Hematopoietic multipotent progenitor cell treated with erythropoietin and hydrocortisone succinate and interleukin-3 and kit ligand, for 8 days (in vitro differentiated cells): ENCODE measurements around the gene NAALADL2.
"Not testable (repeated sequence)": the region's sequence is repeated elsewhere in the genome, so short reads cannot be mapped to it uniquely, and the experiment has no call there.

Experiments used
- DNase-seq: peaks from one replicate; pipeline ENCODE4 v3.0.0-alpha.2; 2015

Gene NAALADL2

DNA sequence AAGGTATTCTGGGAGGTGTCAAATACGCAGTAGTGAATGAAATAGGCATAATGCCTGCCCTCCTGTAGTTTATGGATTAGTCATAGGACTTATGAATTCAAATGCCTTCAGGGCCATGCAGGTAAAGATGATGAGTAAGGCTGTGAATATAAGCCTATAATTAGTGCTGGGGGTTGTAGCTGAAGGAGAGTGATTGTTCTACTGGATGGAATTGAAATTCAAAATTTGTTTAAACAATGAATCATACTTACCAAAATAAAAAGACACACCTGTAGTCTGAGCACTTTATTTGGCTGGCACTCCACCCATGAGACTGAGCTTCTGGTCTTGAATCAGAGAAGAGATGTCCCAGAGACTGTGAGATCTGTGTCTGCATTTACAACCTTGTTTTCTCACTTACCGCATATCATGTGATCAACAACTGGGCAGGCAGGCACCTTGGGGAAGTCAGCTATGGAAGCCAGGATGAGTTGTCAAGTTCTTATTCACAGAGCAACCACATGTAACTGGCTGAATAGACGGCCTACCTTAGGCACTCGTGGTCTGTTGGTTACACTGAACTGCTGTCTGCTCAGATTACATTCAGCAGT is 291.8 kb downstream of the NAALADL2 start:
- no peak for DNase-seq

DNA sequence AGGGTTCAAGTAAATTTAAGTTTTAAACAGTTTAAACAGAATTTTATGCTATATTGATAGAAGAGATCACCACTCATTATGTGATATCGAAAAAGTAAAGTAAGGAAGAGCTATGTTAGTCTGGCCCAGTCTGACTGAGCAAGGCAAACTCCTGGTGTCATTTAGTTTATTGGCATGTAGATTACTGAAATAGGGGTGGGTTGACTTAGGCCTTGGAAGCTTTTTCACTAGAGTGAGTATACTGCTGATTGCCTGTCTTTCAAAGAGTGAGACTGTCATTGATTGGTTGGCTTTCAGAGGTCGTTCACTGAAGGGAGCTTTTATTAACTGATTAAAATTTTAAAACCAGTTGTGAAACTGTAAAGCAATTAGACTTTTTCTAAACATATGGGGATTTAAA is 294.5 kb downstream of the NAALADL2 start:
- DNase-seq = no peak

DNA sequence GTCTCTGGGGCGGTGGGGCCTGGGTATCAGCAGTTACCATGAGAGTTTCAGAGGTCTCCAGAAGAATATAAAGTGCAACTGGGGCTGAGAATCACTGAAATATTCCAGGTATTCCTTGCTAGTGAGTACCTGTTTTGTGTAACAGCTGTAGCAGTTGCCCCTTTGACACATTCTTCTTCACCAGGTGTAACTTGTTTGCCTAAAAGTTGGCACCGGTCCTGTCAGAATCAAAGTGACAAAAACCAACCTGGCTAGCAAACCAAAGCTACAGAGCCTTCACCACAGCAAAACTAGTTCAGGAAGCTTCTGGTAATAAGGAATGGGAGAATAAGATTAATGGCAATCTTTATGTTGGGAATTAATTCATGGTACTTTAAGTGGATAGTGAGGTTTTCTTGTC is 296.0 kb downstream of the NAALADL2 start:
- DNase-seq = no peak

DNA sequence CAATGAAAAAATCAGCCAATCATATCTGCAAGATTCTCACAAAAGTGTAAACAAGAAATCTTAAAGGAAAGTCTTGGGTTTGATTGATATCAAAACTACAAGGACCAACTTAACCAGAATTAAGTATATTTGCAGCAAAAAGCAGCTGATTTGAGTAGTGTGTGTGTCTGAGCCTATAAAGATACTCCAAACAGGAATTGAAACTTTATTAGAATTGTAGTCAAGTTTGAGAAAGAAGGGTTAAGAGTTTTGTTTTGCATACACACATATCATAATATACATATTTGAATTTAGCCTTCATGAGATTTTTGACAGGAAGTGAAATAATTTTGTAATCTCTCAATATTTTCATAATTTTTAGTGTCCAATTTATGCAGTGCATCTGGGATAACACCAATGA is 300.1 kb downstream of the NAALADL2 start:
- DNase-seq = no peak

DNA sequence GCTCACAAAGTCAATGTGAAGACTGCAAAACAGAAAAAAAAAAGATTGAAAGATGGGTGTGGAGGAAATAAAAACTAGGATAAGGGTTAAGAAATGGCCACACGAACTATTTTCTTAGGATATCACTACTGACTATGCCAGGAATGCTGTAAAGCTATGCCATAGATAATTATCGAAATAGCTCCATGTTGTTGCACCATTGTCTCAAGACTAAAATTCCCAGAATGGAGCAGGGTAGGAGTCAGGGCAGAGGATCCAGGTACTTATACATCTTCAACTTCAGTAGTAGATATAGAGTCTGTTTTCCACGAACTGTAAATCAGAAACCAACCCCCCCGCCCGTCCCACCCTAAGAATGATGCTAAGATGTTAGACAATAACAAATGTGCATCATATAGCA is 302.2 kb downstream of the NAALADL2 start:
- DNase-seq = no peak

DNA sequence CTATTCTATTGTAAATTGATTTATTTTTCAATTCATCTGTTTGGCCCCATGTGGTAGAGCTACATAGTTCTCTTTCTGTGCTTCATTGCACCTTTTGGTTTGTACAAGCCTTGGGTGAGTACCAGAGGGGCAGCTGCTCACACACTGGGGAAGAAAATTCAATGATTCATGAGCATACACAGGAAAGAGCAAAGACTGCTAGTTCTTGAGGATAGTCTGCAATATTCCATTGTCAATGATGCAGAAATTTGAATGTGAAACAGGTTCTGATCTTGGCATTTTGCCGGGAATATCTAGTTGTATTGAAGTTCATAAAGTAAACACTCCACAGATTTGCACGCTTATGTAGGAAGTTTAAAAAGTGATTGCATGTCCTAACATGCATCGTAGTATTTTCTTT is 304.6 kb downstream of the NAALADL2 start:
- no peak for DNase-seq

DNA sequence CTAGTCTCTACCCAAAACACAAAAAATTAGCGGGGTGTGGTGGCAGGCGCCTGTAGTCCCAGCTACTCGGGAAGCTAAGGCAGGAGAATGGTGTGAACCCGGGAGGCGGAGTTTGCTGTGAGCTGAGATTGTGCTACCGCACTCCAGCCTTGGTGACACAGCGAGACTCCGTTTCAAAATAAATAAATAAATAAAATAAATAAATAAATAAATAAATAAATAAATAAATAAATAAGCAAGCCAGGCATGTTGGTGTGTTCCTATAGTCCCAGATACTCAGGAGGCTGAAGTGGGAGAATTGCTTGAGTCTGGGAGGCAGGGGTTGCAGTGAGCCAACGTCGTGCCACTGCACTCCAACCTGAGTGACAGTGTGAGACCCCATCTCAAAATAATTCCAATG is 314.0 kb downstream of the NAALADL2 start:
- not testable (repeated sequence) for DNase-seq

DNA sequence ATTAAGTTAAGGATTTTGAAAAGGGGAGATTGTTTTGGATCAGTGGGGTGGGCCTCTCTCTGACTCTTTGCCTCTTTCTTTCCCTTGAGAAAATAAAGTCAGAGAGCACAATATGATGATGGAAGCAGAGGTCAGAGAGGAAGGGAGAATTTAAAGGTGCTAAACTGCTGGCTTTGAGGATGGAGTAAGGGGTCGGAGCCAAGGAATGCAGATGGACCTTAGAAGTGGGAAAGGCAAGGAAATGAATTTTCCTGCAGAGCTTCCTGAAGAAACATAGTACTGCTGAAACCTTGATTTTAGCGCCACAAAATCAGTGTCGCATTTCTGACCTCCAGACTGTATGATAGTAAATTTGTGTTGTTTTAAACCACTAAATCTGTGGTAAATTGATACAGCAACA is 317.4 kb downstream of the NAALADL2 start:
- DNase-seq = no peak

DNA sequence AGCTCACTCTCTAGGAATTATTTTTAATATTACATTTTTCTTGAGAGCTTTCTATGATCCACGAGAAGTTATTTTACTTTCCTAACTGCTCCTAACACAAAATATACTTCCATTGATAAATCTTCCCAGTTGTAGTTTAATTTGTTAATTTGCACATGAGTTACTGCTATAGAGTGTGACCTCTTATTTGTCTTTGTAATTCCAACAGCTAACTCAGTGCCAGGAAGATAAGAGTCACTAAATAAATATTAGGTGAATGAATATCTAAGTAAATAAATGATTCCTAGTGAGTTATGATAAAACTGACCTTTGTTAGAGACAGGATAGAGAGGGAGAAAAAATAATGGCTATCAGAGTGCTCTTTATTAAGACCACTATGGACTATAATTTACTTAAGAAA is 319.9 kb downstream of the NAALADL2 start:
- no peak for DNase-seq

DNA sequence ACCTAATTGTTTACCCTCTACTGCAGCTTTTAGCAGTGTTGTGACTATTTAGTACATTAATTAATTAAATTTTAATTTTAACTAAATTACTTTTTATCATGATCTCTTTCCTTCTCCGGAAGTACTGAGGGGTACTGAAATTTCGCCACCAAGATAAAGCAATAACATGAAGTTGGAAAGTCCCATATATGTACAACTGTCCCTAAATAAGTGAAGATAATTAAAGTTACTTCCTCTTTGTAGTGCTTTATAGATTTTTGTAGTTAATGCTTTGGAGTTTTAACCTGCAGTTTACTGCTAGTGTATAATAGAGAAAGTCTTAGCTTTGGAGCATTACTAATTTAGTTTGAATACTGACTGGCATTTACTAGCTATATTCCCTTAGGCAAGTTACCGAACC is 325.3 kb downstream of the NAALADL2 start:
- DNase-seq = no peak

DNA sequence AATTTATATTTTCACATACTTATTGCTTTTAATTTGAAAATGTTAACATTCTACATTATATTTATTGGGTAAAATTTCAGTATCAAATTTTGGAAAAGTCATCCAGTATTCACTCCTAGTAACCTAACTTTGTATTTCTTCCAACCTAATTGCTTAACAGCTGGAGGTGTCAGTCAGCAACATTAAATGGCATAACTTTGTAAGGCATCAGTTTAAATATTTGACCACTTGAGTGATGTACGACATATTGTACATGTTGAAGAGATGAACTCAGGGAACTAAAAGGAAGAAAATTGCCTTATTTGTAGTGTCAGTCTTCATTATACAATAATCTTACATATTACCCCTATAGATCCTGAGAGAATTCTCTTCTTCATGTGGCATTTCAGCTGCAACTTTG is 326.8 kb downstream of the NAALADL2 start:
- DNase-seq = no peak

DNA sequence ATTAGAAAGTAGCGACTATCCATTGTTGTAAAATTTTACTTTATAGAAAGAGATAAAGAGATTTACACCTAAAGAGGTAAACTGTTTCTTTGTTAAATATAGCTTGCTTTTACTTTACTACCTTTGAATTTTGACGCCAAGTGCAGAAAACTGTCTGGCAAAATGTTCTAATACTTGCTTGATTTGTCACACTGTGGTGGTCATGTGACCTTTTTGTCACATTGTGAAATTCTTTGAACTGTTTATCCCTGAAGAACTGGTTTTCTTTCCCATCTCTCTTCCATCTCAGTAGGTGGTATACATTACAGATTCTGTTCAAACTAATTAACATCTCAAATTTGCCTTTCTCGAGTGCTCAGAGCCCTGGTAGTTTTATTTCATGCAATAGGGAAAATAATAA is 327.4 kb downstream of the NAALADL2 start:
- no peak for DNase-seq

DNA sequence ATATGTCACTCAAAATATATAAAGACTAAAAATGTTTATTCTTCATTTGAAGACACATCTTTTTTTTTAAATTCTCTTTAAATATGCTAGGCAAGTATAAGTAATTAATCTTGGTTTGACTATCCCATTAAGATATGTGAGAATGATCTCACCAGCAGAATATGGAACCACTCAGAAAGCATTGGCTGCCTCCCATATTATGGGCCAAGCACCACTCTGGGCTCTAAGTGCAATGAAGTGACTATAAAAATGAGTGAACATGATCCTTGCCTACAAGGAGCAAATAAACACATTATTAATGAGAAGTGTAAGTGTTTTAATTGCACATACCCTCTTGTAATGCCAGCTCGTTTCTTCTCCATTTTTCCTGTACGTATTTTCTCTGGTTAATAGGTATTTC is 328.5 kb downstream of the NAALADL2 start:
- no peak for DNase-seq

DNA sequence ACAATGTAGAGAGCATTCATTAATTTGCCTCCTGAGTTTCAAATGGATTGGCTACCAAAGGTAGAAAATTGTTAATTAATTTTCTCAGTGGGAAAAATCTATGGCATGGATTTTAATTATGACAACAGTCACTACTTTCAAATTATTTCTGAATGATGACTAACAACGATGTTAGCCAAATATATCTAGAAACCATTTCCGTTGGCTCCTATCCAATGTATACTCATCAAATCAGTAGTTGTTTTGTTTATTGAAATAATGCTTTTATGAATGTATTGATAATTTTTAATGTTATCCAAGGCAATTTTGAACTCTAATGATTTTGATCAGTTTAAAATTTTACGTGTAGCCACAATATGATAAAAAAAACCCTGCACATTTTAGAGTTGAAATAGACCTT is 333.4 kb downstream of the NAALADL2 start:
- no peak for DNase-seq

DNA sequence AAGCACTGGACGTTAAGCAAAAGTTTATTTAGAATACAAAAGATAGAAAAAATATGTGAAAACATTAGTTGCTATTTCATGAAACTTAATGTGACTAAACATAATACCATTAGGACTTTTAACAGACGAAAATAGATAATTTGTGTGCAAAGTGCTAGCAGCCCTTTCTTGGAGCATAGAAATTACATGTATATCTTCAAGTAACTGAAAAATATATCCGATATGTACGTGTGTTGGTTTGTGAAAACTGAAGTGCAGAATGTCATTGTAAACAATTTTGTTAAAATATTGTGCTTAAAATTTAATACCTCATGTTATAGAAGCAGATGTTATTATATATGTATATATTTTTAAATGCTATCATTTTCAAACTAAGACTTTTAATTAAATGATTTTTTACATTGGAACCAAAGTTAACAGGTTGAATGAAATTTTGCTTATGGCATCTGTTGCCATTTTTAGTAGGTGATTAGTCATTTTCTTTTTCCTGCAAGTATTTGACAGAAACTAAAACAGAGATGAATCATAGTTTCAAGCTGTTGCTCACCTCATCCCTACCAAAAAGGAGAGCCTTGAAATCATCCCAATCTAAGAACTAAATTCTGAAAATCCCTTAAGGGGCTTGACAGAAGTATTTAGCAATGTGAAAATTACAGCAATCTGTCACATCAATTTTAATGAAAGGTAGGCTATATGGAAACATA is 334.8 kb downstream of the NAALADL2 start:
- no peak for DNase-seq

DNA sequence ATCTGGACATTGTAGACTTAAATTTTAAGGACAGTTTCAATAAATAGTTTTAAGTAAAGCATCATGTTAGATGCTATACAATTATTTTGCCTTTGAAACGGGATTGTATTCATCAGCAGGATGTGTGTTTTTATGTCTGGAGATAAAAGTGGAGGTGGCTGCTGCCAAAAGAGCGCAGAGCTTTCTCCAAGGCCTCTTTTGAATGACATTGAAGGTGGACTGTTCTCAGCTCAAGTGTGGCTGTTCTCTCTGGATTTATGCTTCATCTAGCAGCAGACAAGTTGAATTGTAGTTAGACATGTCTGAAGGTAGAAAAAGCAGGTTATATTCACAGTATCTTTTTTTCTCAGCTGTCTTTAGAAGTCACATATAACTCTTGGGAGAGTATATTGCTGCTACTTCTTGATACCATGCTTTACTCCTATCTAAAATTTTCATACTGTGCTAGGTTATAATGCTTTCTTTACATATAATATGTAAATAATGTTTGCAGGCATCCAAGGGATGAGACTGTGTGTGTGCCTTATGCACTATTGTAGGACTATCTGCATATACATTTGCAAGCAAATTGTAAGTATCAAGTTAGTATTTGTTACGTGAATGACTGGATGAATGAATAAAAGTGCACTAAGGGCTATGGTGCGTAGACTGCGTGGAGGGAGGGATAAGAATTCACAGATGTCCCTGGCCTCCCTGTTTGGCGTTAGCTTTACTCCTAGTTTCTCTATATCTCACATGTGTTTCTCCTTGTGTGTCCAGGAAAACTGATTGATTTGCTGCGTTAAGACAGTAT is 340.1 kb downstream of the NAALADL2 start:
- DNase-seq = no peak

DNA sequence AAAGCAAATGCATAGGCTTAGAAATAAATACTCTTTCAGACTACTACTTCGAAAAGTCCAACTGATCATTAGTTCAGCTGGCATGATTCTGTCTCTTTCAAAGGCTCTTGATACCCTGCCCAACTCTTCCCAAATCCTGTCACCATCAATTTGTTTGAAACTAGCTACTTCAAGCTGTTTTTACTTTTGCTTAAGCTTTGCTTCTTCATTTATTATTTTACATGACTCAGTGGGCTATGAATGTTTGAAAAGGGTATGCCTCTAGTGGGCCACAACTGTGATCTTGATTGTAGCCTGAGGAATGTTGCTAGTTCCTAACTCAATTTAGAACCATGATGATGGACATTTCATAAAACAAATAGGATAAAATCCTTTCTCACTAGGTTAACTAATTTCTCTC is 340.8 kb downstream of the NAALADL2 start:
- no peak for DNase-seq

DNA sequence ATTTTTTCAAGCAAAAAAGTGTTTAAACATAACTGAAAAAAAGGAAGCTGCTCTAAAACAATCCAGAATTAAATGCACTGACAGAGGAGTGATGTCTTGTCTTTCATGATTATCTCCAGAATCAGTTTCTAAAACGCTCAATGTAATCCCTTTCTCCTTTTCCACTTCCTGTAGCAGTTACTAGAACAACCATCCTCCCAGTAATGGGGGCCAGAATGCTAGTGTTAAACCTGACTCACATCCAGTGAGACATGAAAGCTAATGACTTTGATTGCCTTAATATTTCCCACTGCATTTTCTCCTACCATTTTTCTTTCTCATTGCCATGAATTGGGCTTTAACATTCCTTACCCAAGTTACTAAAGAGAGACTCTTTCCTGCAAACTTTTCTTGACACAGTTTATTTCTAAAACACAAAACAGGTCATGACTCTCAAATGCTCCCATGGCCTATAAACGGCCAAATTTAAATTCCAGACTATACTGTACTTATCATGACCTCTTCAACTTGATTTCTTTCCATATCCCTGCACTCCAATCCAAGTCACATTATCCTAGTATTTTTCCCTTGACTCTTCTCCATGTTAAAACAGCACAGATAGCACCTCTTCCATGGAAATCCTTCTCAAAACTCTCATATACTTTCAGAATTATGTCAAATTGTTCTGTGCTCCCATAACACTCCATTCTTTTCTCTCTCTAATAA is 341.4 kb downstream of the NAALADL2 start:
- no peak for DNase-seq

DNA sequence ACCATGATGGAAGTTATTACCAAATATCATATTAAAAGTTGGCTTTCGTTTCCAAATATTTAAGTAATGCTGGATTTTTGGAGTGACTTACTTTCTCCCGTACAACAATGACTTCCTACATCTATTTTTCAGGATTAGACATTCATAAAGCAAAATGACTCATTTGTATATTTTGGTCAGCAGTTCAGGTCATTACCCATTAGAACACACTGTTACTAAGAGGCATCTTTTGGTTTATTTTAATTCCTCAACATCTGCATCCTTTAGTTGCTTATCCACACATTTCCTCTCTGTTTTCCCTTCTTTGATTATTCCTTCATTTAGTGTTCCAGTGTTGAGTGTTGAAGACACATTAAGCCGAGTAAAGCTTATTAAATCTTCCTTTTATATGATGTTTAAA is 348.2 kb downstream of the NAALADL2 start:
- DNase-seq = no peak

DNA sequence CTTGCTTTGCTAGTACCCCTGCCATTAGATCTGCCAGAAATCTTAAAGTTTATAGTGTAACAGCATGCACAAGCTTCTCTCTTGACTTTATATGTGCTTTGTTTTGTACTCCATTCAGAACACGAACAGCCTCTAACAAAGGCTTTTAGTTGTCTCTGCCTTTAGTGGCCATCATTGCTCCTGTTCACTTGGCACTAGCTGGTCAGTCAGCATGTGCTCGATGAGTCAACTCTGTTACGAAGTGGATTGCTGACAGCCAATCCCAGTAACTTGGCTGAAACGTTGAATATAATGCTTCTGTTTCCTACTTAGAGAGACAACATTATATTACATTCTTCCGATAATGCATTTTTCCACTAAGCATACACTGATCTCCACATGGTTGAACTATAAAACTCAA is 349.2 kb downstream of the NAALADL2 start:
- no peak for DNase-seq

DNA sequence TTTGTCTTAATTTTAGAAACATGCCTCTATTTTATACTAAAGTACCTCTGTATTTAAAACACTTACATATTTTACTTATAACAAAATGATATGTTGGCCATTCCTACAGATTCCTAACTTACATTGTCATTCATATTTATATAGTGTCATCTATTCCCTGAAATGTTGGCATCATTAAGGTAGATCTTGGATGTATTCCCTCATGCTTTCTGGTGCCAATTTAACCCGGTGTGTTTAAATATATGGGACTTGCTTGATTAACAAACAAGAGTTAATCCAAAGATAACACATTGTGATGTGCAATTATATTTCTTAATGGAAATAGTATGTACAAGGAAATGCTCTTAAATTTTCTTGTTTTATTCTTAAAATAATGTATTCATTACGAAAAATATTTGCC is 352.3 kb downstream of the NAALADL2 start:
- no peak for DNase-seq

DNA sequence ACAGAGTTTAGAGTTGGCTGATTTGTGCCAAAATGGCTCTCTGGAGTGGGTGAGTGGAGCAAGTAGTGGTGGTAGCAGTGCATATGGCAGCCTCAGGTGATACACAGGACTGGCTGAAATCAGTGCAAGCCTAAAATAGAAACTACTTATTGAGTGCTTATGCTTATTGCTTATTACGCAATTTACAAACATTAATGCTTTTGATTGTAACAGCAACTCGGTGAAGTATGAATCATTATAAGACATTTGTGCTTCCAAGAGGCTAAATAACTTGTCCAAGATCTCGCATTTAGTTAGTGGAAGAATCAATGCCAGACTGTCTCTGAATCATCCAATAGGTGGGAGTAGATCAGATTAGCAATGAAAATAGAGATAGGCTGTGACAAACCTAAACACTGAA is 353.8 kb downstream of the NAALADL2 start:
- DNase-seq = no peak

DNA sequence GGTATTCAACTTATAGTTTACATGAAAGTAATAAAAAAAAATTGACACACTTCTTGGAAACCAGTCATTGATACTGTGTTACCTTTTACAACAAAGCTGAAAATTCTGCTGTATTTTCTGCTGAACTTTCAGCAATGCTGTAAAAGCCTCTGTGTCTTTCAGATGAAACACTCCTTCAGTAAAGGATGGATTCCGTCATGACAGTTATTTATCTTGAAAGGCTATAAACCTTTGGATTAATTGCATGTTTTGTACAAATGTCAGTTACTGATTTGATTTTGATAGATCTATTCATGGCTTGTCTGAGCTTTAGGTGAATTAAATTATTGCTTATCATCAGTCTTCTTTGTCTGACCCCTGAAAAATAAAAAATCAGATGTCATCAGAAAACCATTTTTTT is 355.1 kb downstream of the NAALADL2 start:
- DNase-seq = no peak

DNA sequence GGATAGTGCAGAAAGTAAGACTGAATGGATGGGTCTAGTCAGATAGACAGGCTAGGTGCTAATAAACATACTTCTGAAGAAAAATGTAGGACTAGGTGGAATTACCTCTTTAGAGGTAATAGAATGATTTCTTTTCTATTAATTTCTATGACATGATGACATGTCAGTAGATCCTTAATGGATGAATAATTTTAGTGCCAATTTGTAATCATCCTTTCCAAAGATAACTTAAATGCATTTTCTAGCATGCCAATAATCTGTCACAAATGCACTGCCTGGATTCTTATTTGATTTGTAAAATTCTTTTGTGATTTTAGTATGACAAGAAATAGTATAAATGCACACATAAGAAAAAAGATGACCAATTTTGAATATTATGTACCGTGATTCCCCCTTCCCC is 356.7 kb downstream of the NAALADL2 start:
- no peak for DNase-seq
